Stimulated activated naive CD8-positive, alpha-beta T cell treated with anti-CD3 and anti-CD28 coated beads, Interleukin-15, Interleukin-2, amounts not matched to agents 100 ng/mL and 50 ng/mL, for 24 hours (primary cell): ENCODE measurements around the gene TENT4A.
"Not testable (repeated sequence)": the region's sequence is repeated elsewhere in the genome, so short reads cannot be mapped to it uniquely, and the experiment has no call there.

Experiments used
- H3K27ac Mint-ChIP-seq: one replicate; pipeline ENCODE4 v1.8.0; 2021; ENCODE audit warnings: mild to moderate bottlenecking, mixed read lengths
- H3K27me3 Mint-ChIP-seq: one replicate; pipeline ENCODE4 v1.8.0; 2021; ENCODE audit warnings: mixed read lengths
- H3K36me3 Mint-ChIP-seq: one replicate; pipeline ENCODE4 v1.8.0; 2021; ENCODE audit warnings: low read depth, mixed read lengths
- H3K4me1 Mint-ChIP-seq: one replicate; pipeline ENCODE4 v1.8.0; 2021; ENCODE audit warnings: low read depth, mixed read lengths
- H3K4me3 Mint-ChIP-seq: one replicate; pipeline ENCODE4 v1.8.0; 2021; ENCODE audit warnings: mild to moderate bottlenecking, mixed read lengths
- H3K9me3 Mint-ChIP-seq: one replicate; pipeline ENCODE4 v1.8.0; 2021; ENCODE audit warnings: mixed read lengths

The TENT4A gene

GRCh38 chr5:6768590-6769230 is 55.5 kb downstream of the TENT4A start:
- H3K4me1 Mint-ChIP-seq: peaks cover 10% of the 10 kb centered on the region
- H3K27ac Mint-ChIP-seq: no peak overlapping the region
- no peaks in the 10 kb centered on the region for H3K27me3 Mint-ChIP-seq
- no peaks in the 10 kb centered on the region for H3K9me3 Mint-ChIP-seq
- H3K4me3 Mint-ChIP-seq: no peak overlapping the region
- H3K36me3 Mint-ChIP-seq: peaks cover 4% of the 10 kb centered on the region

DNA sequence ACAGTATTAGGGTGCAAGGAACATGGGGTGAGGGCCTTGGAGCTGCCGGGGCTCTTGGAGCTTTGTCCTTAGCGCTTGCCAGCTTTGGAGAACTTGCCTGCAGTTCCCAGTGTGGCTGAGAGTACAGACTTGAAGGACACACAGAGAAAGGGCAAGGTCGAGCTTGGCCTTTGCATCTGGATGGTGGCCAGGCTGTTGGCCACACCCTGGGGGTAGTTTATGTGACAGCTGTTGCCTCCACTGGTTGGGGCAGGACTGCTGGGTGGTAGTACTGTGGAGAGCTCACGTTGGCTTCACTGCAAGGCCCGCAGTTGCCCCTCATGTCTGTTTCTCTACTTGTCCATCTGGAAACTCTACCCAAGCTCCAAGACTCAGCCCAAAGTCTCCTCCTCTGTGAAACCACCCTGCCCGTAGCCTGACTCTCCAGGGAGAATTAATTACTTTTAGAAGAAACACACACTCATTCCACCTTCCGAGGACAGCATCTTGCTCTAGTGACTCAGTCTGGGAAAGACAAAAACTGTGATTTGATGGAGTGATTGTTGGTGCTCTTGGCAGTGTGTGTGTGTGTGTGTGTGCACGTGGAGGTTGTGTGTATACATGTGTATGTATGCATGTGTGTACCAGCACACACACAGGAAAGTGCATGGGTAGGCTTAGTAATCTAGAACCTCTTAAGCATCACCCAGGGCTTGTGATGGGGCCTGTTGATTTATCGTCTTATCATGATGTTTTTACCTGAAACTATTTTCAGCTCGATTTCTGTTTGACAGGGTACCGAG is 57.8 kb downstream of the TENT4A start:
- peaks cover 16% of the 10 kb centered on the region for H3K4me1 Mint-ChIP-seq
- H3K4me3 Mint-ChIP-seq: no peak overlapping the region
- no peak overlapping the region for H3K27ac Mint-ChIP-seq
- H3K36me3 Mint-ChIP-seq: no peaks in the 10 kb centered on the region
- peaks cover 14% of the 10 kb centered on the region for H3K27me3 Mint-ChIP-seq
- H3K9me3 Mint-ChIP-seq: no peaks in the 10 kb centered on the region

DNA sequence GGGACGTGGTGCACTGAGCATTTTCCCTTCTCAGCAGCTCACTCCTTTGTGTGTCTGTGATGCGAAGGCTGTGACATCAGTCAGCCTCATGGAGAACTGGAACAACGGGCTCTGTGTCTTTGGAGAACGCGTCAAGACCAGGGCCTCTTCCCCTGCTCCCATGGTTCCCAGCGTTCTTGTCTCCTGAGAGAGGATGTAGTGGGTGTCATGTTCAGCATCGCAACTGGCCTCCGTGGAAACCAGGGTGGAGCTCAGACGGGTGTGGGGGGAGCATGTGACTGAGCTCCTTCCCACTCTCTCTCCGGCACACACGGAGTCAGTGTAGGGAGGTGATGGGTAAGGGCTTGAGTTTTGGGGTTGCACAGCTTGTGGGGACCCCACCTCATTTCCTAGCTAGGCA is 59.7 kb downstream of the TENT4A start:
- peaks cover 12% of the 10 kb centered on the region for H3K4me1 Mint-ChIP-seq
- no peak overlapping the region for H3K4me3 Mint-ChIP-seq
- H3K36me3 Mint-ChIP-seq: no peaks in the 10 kb centered on the region
- no peaks in the 10 kb centered on the region for H3K9me3 Mint-ChIP-seq
- no peak overlapping the region for H3K27ac Mint-ChIP-seq
- H3K27me3 Mint-ChIP-seq: peaks cover 20% of the 10 kb centered on the region

DNA sequence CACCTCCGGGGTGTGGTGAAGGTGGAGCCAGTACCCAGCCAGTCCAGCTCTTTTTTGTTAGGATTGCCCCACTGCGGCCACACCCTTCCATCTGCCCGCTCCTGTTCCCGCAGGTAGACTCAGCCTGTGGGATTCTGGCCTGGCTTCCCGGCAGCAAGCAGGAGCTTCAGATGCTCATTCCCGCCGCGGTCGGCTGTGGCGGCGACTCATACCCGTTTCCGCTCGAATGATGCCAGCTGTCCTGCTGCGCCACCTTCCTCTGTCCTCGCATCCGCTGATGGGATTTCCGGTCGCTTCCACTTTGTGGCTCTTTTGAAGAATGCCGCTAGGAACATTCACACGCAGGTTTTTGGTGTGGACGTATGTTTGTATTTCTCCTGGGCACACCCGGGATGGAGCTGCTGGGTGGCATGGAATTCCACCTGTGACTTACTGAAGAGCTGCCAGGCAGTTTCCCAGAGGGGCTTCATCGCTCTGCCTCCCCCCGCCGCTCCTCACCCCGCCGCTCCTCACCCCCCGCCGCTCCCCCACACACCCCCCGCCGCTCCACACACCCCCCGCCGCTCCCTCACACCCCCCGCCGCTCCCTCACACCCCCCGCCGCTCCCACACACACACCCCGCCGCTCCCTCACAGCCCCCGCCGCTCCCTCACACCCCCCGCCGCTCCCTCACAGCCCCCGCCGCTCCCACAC is 60.3 kb downstream of the TENT4A start:
- H3K36me3 Mint-ChIP-seq: no peaks in the 10 kb centered on the region
- H3K27me3 Mint-ChIP-seq: peaks cover 20% of the 10 kb centered on the region
- H3K27ac Mint-ChIP-seq: no peak overlapping the region
- peaks cover 12% of the 10 kb centered on the region for H3K4me1 Mint-ChIP-seq
- H3K4me3 Mint-ChIP-seq: no peak overlapping the region
- no peaks in the 10 kb centered on the region for H3K9me3 Mint-ChIP-seq

GRCh38 chr5:6774207-6774606 is 61.0 kb downstream of the TENT4A start:
- not testable (repeated sequence) for H3K36me3 Mint-ChIP-seq, H3K4me3 Mint-ChIP-seq, H3K27ac Mint-ChIP-seq, H3K9me3 Mint-ChIP-seq
- Mint-ChIP-seq H3K4me1 (peaks cover 12% of the 10 kb centered on the region), H3K27me3 (peaks cover 20% of the 10 kb centered on the region)

- Mint-ChIP-seq H3K27ac (no peak overlapping the region), H3K36me3 (no peaks in the 10 kb centered on the region), H3K4me1 (peaks cover 12% of the 10 kb centered on the region), H3K27me3 (peaks cover 20% of the 10 kb centered on the region), H3K9me3 (no peaks in the 10 kb centered on the region), H3K4me3 (peak overlapping the region; percentile 8)
Observed at GRCh38 chr5:6774721-6775204, 61.5 kb downstream of the TENT4A start.

- peaks cover 20% of the 10 kb centered on the region for H3K27me3 Mint-ChIP-seq
- no peaks in the 10 kb centered on the region for H3K9me3 Mint-ChIP-seq
- H3K36me3 Mint-ChIP-seq: no peaks in the 10 kb centered on the region
- peaks cover 12% of the 10 kb centered on the region for H3K4me1 Mint-ChIP-seq
- no peak overlapping the region for H3K27ac Mint-ChIP-seq
- no peak overlapping the region for H3K4me3 Mint-ChIP-seq
Observed at GRCh38 chr5:6775571-6775970, 62.3 kb downstream of the TENT4A start.

DNA sequence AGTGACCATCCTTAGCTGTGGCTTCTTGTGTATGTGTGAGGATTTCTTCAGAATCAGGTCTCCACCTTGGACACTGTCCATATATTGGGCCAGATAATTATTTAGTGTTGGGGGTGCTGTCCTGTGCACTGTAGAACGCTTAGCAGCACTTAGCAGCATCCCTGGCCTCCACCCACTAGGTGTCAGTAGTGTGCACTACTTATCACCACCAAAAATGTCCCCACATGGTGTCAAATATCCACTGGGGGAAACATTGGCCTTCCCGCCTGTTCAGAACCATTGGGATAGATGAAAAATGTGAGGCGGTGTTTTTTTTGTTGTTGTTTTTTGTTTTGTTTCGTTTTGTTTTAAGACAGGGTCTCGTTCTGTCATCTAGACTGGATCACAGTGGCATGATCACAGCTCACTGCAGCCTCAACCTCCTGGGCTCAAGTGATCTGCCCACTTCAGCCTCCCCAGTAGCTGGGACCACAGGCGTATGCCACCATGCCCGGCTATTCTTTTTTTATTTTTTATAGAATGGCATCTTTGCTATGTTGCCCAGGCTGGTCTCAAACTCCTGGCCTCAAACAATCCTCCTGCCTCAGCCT is 67.7 kb downstream of the TENT4A start:
- Mint-ChIP-seq H3K9me3 (no peaks in the 10 kb centered on the region), H3K4me3 (no peak overlapping the region), H3K4me1 (peaks cover 5% of the 10 kb centered on the region), H3K27ac (no peak overlapping the region), H3K36me3 (no peaks in the 10 kb centered on the region), H3K27me3 (peaks cover 9% of the 10 kb centered on the region)

GRCh38 chr5:6781716-6782115 is 68.5 kb downstream of the TENT4A start:
- no peaks in the 10 kb centered on the region for H3K36me3 Mint-ChIP-seq

GRCh38 chr5:6783787-6784186 is 70.6 kb downstream of the TENT4A start:
- Mint-ChIP-seq H3K9me3 (no peaks in the 10 kb centered on the region), H3K27ac (no peak overlapping the region), H3K4me3 (no peak overlapping the region)

More at GRCh38 chr5:6781716-6782115, 68.5 kb downstream of the TENT4A start:
- H3K27ac Mint-ChIP-seq: no peak overlapping the region
- peaks cover 7% of the 10 kb centered on the region for H3K4me1 Mint-ChIP-seq
- no peaks in the 10 kb centered on the region for H3K9me3 Mint-ChIP-seq
- no peak overlapping the region for H3K4me3 Mint-ChIP-seq
- peaks cover 4% of the 10 kb centered on the region for H3K27me3 Mint-ChIP-seq

GRCh38 chr5:6784481-6784880 is 71.2 kb downstream of the TENT4A start:
- peaks cover 4% of the 10 kb centered on the region for H3K27me3 Mint-ChIP-seq
- no peaks in the 10 kb centered on the region for H3K36me3 Mint-ChIP-seq
- H3K9me3 Mint-ChIP-seq: no peaks in the 10 kb centered on the region
- H3K4me3 Mint-ChIP-seq: no peak overlapping the region
- H3K27ac Mint-ChIP-seq: no peak overlapping the region
- H3K4me1 Mint-ChIP-seq: peaks cover 7% of the 10 kb centered on the region

More at GRCh38 chr5:6783787-6784186, 70.6 kb downstream of the TENT4A start:
- H3K36me3 Mint-ChIP-seq: no peaks in the 10 kb centered on the region
- peaks cover 4% of the 10 kb centered on the region for H3K27me3 Mint-ChIP-seq
- peaks cover 7% of the 10 kb centered on the region for H3K4me1 Mint-ChIP-seq

- peaks cover 7% of the 10 kb centered on the region for H3K4me1 Mint-ChIP-seq
- peaks cover 4% of the 10 kb centered on the region for H3K27me3 Mint-ChIP-seq
- no peak overlapping the region for H3K27ac Mint-ChIP-seq
- H3K36me3 Mint-ChIP-seq: no peaks in the 10 kb centered on the region
- H3K4me3 Mint-ChIP-seq: no peak overlapping the region
- no peaks in the 10 kb centered on the region for H3K9me3 Mint-ChIP-seq
Observed at GRCh38 chr5:6785161-6785860, 72.1 kb downstream of the TENT4A start.

- Mint-ChIP-seq H3K27me3 (peaks cover 4% of the 10 kb centered on the region), H3K4me3 (no peak overlapping the region), H3K36me3 (no peaks in the 10 kb centered on the region), H3K4me1 (peaks cover 7% of the 10 kb centered on the region), H3K27ac (no peak overlapping the region), H3K9me3 (no peaks in the 10 kb centered on the region)
Observed at GRCh38 chr5:6785861-6786180, 72.6 kb downstream of the TENT4A start.

GRCh38 chr5:6786786-6787495 is 73.7 kb downstream of the TENT4A start:
- no peaks in the 10 kb centered on the region for H3K36me3 Mint-ChIP-seq

More at GRCh38 chr5:6786786-6787495, 73.7 kb downstream of the TENT4A start:
- Mint-ChIP-seq H3K27ac (no peak overlapping the region), H3K4me1 (peaks cover 7% of the 10 kb centered on the region), H3K4me3 (no peak overlapping the region), H3K27me3 (peaks cover 4% of the 10 kb centered on the region), H3K9me3 (no peaks in the 10 kb centered on the region)
